K562 treated with DMSO at 1 percent for 12 hours (cell line): ENCODE data around the gene TIMM13. TPM values are rescaled to one million over a fixed set of nuclear protein-coding genes. Genes with fewer than 3 reads are reported as not detected.

Experiments
- total RNA-seq: library from RNA; unstranded; fragments of 300-600 nt; gene quantifications from 2 replicates; pipeline ENCODE4 v1.2.3, GENCODE V29; 2022; ENCODE audit not compliant: insufficient read depth

TIMM13 gene
- 42.7 and 59.3 TPM in 2 replicates for total RNA-seq

DNA sequence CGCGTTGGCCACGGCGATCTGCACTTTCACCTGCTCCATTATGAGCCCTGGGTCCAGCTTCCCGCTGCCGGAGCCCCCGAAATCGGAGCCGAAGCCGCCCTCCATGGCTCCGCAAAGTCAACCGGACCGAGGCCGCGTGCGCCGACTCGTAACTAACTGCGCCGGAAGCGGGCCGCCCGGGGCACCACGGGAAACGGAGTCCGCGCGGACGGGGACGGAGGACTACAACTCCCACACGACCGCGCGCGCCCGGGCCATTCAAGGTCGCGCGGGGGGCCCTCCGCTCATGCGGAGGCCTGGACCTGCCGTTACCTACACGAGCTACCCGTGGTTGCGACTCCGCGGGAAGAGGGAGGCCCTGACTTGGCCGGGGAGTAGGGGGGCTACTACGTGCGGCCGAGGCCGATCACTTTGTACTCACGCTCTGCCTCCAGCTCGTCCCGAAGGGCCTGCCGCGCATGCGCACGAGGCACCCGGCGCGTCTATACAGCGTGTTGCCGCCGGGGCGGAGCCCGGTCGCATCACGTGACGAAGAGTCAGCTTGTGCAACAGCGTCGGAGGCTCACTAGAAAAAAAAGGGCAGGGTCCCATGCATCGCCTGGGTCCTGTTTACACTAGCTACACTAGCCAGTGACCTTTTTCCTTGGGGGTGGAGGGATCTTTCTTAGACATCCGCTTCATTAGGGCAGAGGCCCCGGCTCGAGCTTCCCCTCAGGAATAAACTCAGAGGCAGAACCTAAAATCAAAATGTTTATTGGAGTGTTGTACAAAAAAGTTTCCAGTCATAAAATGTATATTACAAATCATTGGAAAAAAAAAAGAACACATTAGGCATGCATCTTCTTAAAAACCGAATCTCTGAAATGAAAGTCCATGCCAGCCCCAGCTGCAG lies at the start of gene TIMM13:
TIMM13 (minus strand) TSS at position 158 of the 892 bp plus-strand sequence; CDS start at position 105, 53 bp downstream.

DNA sequence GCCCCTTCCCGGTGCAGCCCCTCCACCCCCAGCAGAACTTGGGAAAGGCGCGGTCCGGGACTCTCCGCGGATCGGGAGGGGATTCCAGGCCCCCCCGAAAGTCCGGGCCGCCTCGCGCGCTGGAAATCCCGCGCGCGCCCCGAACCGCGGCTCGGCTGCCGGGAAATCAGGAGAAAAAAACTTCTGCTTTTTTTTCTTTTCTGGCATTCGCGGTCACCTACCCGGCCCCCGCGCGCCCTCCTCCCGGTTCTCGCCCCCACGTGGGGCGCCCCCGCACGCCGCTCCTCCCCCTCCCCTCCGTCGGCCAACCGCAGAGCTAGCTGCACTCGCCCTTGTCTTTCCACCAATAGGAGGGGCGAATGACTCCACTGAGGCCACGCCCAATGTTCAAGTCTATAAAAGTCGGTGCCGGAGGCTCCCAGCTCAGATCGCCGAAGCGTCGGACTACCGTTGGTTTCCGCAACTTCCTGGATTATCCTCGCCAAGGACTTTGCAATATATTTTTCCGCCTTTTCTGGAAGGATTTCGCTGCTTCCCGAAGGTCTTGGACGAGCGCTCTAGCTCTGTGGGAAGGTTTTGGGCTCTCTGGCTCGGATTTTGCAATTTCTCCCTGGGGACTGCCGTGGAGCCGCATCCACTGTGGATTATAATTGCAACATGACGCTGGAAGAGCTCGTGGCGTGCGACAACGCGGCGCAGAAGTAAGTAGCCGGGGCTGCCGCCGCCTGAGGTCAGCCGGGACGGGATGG lies 48.5 kb upstream of the TIMM13 start, which contains the start of gene GADD45B:
GADD45B (plus strand) TSS at position 426 of the 749 bp plus-strand sequence; CDS start at position 658, 232 bp downstream.

Other genes starting within 250 kb of the TIMM13 start
- gene PLEKHJ1, start 191.3 kb downstream of the TIMM13 start, total RNA-seq, result 160 and 185 TPM in 2 replicates
- gene SF3A2, start 190.8 kb downstream of the TIMM13 start, total RNA-seq, result 62.8 and 101 TPM in 2 replicates
- gene AMH, start 178.3 kb downstream of the TIMM13 start, total RNA-seq, result 31.0 and 34.0 TPM in 2 replicates
- gene JSRP1, start 171.2 kb downstream of the TIMM13 start, total RNA-seq, result 2.0 TPM in 1 of 2 replicates, not detected in the other
- gene PEAK3, start 145.4 kb downstream of the TIMM13 start, total RNA-seq, result not detected in 2 replicates
- 0.36 and 0.94 TPM in 2 replicates for gene LINGO3, start 119.4 kb downstream of the TIMM13 start, total RNA-seq
- 303 and 460 TPM in 2 replicates for gene LSM7, start 99.0 kb downstream of the TIMM13 start, total RNA-seq
- 32.7 and 67.2 TPM in 2 replicates for gene SPPL2B, start 98.9 kb downstream of the TIMM13 start, total RNA-seq
- 0.79 and 3.2 TPM in 2 replicates for gene TMPRSS9, start 67.3 kb downstream of the TIMM13 start, total RNA-seq
- gene LMNB2, start 29.4 kb upstream of the TIMM13 start, total RNA-seq, result 37.0 and 59.9 TPM in 2 replicates
- gene GADD45B, start 48.5 kb upstream of the TIMM13 start, total RNA-seq, result 6.9 and 9.1 TPM in 2 replicates